Stimulated activated CD4-positive, alpha-beta T cell treated with anti-CD3 and anti-CD28 coated beads, Interleukin-1b, Interleukin-23, amount 100 ng/mL, for 24 hours (primary cell): ENCODE results near the gene FOXN1.
"Not testable (repeated sequence)": the region's sequence is repeated elsewhere in the genome, so short reads cannot be mapped to it uniquely, and the experiment has no call there.

ENCODE experiments used
- DNase-seq, 4 experiments: peaks; one replicate each; pipeline ENCODE4 v3.0.0-alpha.2; 2020; ENCODE audit warnings: low read depth in 4 of 4, low spot score in 1 of 4

FOXN1 gene

DNA sequence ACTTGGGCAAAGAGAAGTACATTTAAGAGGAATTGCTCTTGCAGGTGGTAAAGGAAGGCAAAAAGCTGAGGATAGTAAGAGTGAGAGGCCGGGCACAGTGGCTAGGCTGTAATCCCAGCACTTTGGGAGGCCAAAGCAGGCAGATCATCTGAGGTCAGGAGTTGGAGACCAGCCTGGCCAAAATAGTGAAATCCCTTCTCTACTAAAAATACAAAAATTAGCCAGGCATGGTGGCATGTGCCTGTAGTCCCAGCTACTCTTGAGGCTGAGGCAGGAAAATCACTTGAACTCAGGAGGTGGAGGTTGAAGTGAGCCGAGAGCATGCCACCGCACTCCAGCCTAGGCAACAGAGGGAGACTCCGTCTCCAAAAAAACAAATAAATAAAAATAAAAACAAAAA is 16.1 kb downstream of the FOXN1 start:
- DNase-seq, result not testable (repeated sequence)

DNA sequence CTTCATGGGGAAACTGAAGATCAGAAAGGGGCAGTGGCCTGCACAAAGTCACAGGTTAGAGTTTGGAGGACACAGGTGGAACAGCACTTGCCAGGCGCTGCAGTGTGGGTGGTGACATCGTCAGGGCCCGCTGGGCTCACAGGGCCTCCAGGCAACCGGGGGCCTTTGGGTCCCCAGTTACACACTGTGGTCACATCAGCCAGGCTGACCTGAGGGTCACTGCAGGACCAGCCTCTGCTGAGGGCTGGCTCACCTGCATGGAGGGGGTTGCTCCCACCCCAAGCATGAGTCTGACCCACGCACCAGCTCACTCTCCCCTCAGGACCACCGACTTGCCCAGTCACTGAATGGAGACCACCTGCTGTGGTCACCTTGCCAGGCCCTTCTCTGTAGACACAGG is 17.0 kb downstream of the FOXN1 start:
- DNase-seq, result no peak

DNA sequence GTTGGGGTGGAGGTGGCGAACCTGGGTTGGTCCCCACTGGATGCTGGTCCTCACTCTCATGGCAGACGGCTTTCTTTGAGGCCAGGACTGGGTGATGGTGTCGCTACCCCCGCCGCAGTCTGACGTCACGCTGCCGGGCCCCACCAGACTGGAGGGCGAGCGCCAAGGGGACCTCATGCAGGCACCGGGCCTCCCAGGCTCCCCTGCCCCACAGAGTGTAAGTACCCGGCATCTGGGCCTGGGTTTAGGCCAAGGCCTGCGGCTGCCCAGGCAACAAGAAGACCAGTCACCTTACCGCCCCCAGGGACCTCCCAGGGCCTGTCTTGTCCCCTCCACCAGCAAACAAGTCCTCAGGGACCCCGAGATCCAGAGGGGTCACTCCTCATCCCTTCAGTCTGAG is 17.7 kb downstream of the FOXN1 start:
- DNase-seq, result no peak

DNA sequence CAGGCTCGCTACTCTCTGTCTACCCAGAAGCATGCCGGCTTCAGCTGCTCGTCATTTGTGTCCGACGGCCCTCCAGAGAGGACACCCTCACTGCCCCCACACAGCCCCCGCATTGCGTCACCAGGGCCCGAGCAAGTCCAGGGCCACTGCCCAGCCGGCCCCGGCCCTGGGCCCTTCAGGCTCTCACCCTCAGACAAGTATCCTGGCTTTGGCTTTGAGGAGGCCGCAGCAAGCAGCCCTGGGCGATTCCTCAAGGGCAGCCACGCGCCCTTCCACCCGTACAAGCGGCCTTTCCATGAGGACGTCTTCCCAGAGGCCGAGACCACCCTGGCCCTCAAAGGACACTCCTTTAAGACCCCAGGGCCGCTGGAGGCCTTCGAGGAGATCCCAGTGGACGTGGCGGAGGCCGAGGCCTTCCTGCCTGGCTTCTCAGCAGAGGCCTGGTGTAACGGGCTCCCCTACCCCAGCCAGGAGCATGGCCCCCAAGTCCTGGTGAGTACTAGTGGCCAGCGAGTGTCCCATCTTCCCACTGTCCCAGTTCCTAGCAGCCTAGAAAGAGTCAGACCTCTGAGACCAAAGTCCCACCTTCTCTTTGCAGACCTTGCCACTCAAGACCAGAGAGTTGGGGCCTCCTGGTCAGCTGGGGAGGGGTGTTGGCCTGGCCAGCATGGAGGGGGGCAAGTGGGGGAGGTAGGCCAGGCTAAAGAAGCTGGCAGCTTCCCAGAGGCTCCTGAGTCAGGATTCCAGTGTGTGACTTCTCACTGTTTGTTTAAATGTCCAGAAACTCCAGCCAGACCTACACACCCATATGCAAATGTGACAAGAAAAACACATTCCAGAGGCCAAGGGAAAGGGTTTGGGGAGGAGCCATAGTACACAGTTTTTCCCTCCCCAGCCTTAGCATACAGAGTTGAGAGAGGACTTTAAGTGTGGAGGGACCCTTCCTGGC is 18.6 kb downstream of the FOXN1 start:
- DNase-seq, result no peak

DNA sequence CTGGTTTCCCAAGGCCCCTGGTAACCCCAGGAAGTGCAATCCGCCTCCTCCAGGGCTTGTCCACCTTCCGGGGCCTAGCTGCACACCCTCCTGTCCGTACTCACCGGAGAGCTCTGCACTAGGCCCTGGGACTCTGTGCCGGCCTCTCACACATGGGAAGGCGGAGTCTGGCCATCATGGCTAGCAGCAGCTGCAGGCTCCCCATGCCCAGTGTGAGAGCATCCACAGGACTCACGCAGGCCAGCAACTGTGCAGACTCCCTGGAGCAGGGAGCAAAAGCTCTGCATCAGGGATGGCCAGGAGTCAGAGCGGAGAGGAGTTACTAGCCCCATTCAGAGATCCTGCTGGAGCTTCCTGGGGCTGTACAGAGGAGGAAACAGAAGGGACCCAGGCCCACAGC is 20.2 kb downstream of the FOXN1 start:
- DNase-seq, result no peak

DNA sequence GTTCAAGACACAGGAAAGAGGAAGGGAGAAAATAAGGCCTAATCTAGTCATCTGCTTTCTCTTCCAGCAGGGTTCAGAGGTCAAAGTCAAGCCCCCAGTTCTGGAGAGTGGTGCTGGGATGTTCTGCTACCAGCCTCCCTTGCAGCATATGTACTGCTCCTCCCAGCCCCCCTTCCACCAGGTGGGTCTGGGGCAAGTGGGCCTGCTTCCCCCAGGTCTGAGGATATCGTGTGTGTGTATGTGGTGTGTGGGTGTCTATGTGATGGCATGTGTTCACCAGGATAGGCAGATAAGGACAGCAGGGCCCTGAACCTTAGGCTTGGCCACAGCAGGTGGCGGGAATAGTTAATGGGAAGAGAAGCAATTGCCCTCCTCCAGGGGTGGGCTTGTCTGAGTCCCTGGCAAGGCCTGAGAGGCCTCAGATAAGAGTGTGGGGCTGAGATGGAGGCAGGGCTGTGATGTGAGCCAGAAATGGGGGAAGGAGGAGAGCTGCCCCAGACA is 21.1 kb downstream of the FOXN1 start:
- DNase-seq, result no peak

DNA sequence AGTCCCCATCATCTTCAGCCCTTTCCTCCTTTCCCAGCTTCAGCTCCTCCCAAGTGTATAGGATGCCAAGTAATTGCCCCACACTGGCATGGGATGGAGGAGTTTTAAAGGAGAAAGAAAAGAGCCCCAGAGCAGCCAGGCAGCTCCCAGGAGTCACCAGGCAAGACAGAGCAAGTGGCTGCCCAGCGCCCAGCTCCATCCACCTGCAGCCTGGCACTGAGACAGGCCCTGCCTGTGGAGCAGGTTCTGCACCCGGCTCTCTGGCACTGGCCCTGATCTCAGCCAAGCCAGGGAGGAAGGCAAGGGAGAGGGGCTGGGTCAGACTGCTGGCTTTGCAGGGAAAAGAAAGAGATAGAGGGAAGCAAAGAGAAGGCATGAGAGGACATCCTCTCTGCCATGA is 21.7 kb downstream of the FOXN1 start:
- DNase-seq, result no peak

DNA sequence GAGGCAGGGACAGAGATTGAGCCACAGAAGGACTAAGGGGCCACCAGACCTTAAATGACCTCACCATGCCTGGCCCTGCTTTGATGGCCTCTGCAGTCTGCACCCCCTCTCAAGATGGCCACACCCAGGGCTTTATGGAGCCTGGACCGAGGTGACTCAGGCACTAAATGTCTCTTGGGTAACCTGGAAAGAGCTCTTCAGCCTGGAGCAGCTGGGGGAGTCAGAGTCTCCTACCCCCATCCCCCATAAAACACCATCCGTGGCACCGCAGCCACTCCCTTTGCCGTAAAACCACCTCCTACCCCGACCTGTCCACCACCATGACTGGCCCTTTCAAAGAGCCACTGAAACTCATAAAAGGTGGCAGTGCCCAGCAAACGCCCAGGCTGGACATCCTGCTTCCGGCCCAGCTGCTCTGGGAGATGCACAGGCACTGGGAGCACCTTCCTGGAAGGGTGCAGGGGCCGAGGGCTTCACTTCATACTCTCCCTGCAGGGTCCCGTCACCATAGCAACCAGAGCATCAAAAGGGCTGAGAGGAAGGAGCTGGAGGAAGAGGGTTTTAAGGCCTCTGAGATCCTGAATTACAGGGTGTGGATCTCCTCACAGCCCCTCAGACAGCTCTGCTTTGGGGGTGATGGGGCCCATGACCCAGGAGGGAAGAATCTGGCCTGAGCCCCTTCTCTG is 22.3 kb downstream of the FOXN1 start:
- no peak for DNase-seq

DNA sequence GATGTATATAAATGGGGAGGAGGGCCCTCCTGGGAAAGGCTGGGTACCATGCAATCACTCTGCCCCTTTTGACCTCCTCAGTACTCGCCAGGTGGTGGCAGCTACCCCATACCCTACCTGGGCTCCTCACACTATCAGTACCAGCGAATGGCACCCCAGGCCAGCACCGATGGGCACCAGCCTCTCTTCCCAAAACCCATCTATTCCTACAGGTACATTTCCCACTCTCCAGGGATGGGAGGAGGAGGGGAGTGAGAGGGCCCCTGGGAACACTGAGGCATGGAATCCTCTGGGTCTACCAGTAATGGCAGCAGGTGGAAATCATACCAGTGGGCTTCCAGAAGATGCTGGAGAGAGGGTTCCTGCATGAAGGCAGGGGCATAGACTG is 22.9 kb downstream of the FOXN1 start:
- no peak for DNase-seq

DNA sequence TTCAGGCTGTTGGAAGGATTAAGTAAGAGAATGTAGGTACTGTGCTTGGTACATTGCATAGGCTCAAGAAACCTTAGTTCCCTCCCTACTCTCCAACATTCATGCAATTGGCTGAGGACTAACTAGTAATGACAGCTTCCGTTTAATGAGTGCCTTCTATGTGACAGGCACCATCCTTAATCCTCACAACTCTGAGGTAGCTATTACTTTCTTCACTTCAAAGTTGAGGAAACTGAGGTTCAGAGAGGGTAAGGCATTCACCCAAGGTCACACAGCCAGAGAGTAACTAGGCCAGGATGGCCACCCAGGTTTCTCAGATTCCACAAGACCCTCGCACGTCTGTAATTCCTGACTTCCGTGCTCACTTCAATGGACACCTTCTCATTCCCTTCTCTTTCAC is 24.1 kb downstream of the FOXN1 start:
- no peak for DNase-seq

DNA sequence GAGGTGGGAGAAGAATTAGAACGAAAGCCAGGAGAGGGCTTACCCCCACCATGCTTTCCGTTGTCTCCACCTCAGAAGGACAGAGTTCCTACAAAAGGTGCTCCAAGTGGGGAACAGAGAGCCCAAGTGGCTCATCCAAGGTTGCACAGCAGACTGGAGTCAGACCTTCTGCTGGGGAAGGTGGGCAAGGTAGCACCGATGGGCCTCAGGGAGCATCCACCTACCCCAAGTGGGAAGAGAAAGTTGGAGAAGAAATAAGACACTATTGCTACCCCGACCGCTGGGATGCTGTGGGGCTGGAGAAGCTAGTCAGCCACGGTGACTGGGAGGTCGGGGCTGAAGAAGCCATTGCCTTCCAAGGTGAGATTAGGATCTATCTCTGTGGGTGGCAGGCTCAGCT is 24.8 kb downstream of the FOXN1 start:
- DNase-seq, result no peak

DNA sequence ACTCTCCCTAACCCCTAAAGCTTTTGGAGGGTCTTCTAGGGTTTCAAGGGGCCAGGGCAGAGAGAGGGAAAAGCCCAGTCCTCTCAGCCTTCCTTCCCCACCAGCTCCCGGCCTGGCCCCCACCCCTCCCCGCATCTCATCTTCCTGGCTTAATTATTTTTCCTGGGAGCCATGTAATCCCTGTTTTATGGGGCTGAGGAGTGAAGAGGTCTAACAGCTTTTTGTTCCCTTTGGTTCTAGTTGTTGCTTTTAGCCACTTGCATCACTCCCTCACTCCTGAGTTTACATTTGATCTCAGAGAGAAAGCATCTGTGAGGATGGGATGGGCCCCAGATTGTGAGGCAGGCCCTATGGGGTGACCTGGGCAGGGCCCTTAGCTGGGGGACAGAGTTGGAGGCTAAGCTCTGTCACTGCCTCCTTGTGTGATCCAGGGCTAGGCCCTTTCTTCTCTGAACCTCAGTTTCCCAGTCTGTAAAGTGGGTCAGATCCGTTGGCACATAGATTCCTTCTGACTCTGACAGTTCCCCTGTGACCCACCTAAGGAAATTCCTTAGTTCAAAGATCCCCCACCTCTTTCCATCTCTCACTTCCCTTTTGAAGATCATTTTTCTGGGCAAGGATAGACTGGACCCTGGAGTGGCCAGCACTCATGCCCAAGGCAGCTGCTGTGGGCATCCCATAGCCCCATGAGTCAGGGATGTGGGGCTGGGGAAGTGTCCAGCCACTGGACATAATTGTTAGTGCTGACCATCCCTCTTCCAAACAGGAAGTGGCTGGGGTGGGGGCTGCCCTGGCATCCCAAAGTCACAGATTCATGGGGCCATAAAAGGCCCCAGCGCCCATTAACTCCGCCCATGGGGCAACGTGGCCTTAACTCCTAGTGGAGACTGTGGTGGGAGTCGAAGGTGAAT is 26.2 kb downstream of the FOXN1 start:
- DNase-seq, result no peak

DNA sequence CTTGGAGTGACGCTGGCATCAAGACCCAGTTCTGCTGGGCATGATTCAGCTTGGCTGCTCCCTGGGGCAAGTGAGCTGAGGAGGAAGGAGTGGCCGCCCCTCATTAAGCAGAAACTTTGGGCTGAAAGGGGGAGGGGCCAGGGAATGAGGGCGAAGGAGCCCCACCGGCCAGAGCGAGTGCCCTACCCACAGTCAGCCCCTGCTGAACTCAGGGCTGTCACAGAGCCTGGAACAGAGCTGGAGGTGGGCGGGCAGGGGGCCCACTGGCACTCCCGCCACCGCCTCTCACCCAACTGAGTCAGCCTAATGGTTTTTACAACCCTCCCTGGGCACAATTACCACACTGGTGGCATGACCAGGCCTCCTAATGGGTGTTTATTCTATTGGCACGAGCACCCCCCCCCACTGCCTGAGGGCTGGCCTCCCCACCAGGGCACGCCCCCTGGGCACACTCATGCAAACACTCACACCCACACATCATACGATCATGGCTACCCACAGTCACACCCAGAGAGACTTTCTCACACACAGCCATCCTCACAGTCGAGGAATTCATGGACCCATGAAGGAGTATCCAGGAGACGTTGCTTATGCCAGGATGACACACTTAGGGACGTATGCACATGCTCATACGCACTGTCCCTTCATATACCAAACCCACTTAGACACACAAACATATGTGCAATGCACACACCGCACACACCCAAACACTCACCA is 27.1 kb downstream of the FOXN1 start:
- DNase-seq, result no peak

DNA sequence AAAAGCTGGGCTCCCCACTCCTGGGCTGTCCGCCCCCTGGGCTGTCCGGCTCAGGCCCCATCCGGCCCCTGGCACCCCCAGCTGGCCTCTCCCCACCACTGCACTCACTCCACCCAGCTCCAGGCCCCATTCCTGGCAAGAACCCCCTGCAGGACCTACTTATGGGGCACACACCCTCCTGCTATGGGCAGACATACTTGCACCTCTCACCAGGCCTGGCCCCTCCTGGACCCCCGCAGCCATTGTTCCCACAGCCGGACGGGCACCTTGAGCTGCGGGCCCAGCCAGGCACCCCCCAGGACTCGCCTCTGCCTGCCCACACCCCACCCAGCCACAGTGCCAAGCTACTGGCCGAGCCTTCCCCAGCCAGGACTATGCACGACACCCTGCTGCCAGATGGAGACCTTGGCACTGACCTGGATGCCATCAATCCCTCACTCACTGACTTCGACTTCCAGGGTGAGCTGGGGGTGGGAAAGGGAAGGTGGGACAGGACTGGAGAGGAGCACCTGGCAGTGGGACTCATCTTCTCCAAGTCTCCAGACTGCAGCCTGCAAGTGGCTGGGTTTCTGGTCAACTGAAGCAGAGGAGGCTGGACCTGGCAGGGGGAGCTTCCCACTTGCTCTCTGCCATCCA is 28.7 kb downstream of the FOXN1 start:
- DNase-seq, result no peak

DNA sequence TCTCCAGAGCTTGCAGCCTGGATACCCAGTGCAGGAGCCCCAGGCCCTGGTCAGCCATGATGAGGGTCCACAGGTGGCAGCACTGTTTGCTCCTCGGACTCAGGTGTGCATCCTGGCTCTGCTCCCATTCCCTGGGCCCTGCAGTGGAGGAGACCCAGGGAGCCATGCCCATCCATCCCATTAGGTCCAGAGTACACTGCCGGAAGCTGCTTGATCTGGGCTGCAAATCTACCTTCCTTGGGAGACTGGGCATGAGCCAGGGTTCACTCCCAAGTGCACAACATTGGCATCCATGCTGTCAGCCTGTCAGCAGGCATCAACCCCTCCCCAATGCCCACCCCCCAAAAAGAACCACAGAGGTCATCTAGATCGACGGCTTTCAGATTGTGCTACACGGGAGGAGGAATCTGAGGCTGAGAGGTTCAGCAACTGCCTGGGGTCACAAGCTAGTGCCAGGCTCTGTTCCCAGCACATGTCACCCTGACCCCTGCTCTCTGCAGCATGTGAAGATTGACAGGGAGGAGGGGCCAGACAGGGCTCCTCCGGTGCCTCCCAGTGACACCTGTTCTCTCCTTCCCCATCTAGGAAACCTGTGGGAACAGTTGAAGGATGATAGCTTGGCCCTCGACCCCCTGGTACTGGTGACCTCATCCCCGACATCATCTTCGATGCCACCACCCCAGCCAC is 30.5 kb downstream of the FOXN1 start:
- DNase-seq, result no peak

DNA sequence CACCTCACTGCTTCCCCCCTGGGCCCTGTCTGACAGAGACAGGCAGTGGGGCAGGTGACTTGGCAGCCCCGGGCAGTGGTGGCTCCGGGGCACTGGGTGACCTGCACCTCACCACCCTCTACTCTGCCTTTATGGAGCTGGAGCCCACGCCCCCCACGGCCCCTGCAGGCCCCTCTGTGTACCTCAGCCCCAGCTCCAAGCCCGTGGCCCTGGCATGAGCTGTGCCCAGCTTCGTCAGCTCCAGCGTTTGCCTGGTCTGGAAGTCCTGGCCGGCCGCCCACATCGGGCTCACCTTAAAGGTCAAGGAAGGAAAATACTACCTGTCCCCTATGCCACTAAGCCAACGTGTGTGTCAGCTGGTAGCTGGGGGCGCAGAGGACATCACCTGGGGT is 31.1 kb downstream of the FOXN1 start:
- no peak for DNase-seq

DNA sequence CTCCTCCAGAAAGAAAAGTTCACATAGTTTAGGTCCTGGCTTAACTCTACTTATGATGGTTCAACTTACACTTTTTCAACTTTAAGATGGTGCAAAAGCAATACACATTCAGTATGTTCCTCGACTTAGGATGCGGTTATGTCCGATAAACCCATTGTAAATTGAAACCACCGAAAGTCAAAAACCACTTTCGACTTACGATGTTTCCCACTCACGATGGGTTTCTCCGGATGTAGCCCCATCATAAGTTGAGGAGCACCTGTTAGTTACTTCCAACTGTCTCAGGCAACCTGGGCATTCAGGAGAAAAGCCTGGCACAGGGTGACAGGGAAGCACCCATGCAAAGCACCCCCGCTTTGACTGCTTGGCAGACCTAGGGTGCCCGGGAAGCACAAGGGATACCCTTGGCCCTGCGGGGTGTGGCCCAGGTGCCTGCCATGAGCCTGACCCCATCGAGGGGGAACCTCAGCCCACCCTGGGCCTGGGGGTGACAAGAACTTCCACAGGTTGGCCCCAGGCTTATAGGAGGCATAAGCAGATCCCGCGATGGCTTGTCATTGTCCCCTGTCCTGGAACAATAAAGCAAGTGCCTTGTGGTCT is 32.2 kb downstream of the FOXN1 start:
- DNase-seq, result no peak

DNA sequence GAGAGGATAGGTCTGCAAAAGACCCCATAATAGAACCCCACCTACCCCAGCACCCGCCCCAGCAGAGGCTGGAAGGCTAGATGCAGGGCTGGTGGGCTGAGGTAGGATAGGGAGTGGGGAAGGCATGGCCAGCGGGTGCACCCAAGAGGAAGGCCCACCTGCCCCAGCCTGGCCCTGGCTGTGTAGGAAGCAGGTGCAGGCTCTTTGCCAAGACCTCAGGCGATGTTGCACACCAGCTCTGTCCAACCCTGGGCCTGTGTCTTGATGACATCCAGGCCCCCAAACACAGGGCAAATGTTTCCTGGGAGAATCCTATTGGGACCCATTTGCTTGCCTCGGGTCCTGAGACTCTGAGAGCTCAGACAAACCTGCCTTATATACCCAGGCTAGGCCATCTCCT is 34.1 kb downstream of the FOXN1 start:
- no peak for DNase-seq

DNA sequence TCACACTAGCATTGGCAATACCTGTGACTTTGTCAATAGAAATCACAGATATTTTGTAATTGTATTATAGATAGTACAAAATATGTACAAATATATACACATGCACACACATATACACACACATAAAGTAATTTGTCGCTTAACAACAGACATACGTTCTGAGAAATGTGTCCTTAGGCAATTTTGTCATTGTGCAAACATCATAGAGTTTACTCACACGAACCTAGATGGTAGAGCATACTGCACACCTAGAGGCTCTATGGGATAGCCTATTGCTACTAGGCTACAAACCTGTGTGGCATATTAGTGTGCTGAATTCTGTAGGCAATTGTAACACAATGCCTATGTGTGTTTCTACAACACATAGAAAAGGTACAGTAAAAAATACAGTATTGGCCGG is 35.3 kb downstream of the FOXN1 start:
- DNase-seq, result no peak
